Caco-2 (cell line): ENCODE data around the gene MEFV. TPM values are rescaled to one million over a fixed set of nuclear protein-coding genes. Genes with fewer than 3 reads are reported as not detected.

ENCODE experiments used
- BruUV-seq: library from RNA; stranded (reverse); fragments of 400-500 nt; replicated peaks from 2 replicates; lab custom pipeline; 2021; lab: Mats Ljungman, UMichigan
- CTCF ChIA-PET: fragments of 300-600 bp; sonication (Branson Sonifier 250); formaldehyde crosslinking; loops from one replicate; lab custom pipeline; 2022; ENCODE audit warnings: antibody characterized with exemption; lab: Charles Lee
- POLR2A ChIA-PET: fragments of 300-600 bp; sonication (Branson Sonifier 250); formaldehyde crosslinking; loops from one replicate; lab custom pipeline; 2022; ENCODE audit warnings: antibody characterized with exemption; lab: Charles Lee
- DNase-seq, 2 experiments: peaks; one replicate each; pipeline versions ENCODE4 v3.0.0 to v3.0.0-alpha.2; 2020 to 2022
- H3K27me3 ChIP-seq: replicated peaks from 2 replicates; pipeline ENCODE4 v1.6.0; 2011; ENCODE audit warnings: low read length; ENCODE audit not compliant: control insufficient read depth, insufficient read depth
- H3K36me3 ChIP-seq: 2 replicates; pipeline ENCODE4 v1.5.1; 2011; ENCODE audit warnings: low read length; ENCODE audit not compliant: control insufficient read depth, insufficient read depth
- H3K4me1 ChIP-seq: fragments of 250-450 bp; sonication (Bioruptor Pico); 2 replicates; pipeline ENCODE4 v1.5.1; 2020; ENCODE audit warnings: mild to moderate bottlenecking
- H3K4me3 ChIP-seq: 2 replicates; pipeline ENCODE4 v1.5.1; 2011; ENCODE audit warnings: low read depth, mild to moderate bottlenecking, control low read depth, low read length
- H3K9me3 ChIP-seq: fragments of 250-450 bp; sonication (Bioruptor Pico); 2 replicates; pipeline ENCODE4 v1.5.1; 2020; ENCODE audit warnings: mild to moderate bottlenecking, moderate library complexity
- H3K27ac Mint-ChIP-seq: one replicate; pipeline ENCODE4 v1.8.0; 2022; ENCODE audit warnings: mixed read lengths; ENCODE audit not compliant: unreplicated experiment
- H3K27me3 Mint-ChIP-seq: one replicate; pipeline ENCODE4 v1.8.0; 2022; ENCODE audit warnings: mixed read lengths; ENCODE audit not compliant: insufficient read depth, unreplicated experiment
- H3K36me3 Mint-ChIP-seq: one replicate; pipeline ENCODE4 v1.8.0; 2022; ENCODE audit warnings: mild to moderate bottlenecking, mixed read lengths; ENCODE audit not compliant: insufficient read depth, unreplicated experiment
- H3K4me1 Mint-ChIP-seq: one replicate; pipeline ENCODE4 v1.8.0; 2022; ENCODE audit warnings: low read depth, mixed read lengths; ENCODE audit not compliant: unreplicated experiment
- H3K4me3 Mint-ChIP-seq: one replicate; pipeline ENCODE4 v1.8.0; 2022; ENCODE audit warnings: mild to moderate bottlenecking, moderate library complexity, mixed read lengths; ENCODE audit not compliant: unreplicated experiment
- H3K9me3 Mint-ChIP-seq: one replicate; pipeline ENCODE4 v1.8.0; 2022; ENCODE audit warnings: mixed read lengths; ENCODE audit not compliant: unreplicated experiment
- CTCF ChIP-seq, 2 experiments: fragments of 200-600 bp in 1 of 2; IDR thresholded peaks; 1 replicate in 1 of 2; 2 replicates in 1 of 2; pipeline versions ENCODE4 v1.5.1 to v1.8.0; 2011 to 2022; ENCODE audit warnings: antibody characterized with exemption in 1 of 2, control low read depth in 1 of 2, inconsistent platforms in 1 of 2, low read depth in 1 of 2, low read length in 1 of 2, mild to moderate bottlenecking in 1 of 2, moderate library complexity in 1 of 2; ENCODE audit not compliant: insufficient read depth in 1 of 2, severe bottlenecking in 1 of 2, unreplicated experiment in 1 of 2
- intact Hi-C: fragments of 100-400 bp; cut with micrococcal nuclease; formaldehyde crosslinking; loops from one replicate; pipeline ENCODE4 v1.10.0; 2022; ENCODE audit not compliant: unreplicated experiment
- total RNA-seq: library from RNA; stranded (reverse); gene quantifications from 2 replicates; pipeline ENCODE4 v1.2.3, GENCODE V29; 2022

The MEFV gene
- total RNA-seq, 1 experiment from 2014 or later = not detected

- H3K36me3 ChIP-seq = no peaks in the 10 kb centered on the region
- peaks cover 11% of the 10 kb centered on the region for H3K36me3 Mint-ChIP-seq
- H3K27ac Mint-ChIP-seq = no peak overlapping the region
- no peaks in the 10 kb centered on the region for H3K9me3 Mint-ChIP-seq
- no peak overlapping the region for H3K4me3 ChIP-seq
- H3K4me3 Mint-ChIP-seq = no peak overlapping the region
- peaks cover 3% of the 10 kb centered on the region for H3K27me3 Mint-ChIP-seq
- POLR2A ChIA-PET = no interaction called here
- H3K4me1 Mint-ChIP-seq = no peaks in the 10 kb centered on the region
- DNase-seq = no peak
- H3K9me3 ChIP-seq = no peaks in the 10 kb centered on the region
- no peak for TF ChIP-seq CTCF (IDR thresholded peaks at IDR 0.05; ENCODE audit: insufficient read depth in 1 of 2, low read depth in 1 of 2, low read length in 1 of 2, severe bottlenecking in 1 of 2, unreplicated experiment in 1 of 2)
- CTCF ChIA-PET = no interaction called here
- intact Hi-C loops = no loop called here
- H3K4me1 ChIP-seq = no peaks in the 10 kb centered on the region
- no TSS peak for BruUV-seq
- no peaks in the 10 kb centered on the region; the same call in 1 of the 2 replicates for H3K27me3 ChIP-seq
These were observed 60.5 kb downstream of the MEFV start for GRCh38 chr16:3195975-3196374.

- no peaks in the 10 kb centered on the region for H3K4me1 Mint-ChIP-seq
- H3K4me3 ChIP-seq = no peak overlapping the region
- no peaks in the 10 kb centered on the region for H3K9me3 ChIP-seq
- no TSS peak for BruUV-seq
- CTCF ChIA-PET = no interaction called here
- no peaks in the 10 kb centered on the region; the same call in 1 of the 2 replicates for H3K27me3 ChIP-seq
- DNase-seq = no peak
- H3K36me3 Mint-ChIP-seq = peaks cover 15% of the 10 kb centered on the region
- H3K9me3 Mint-ChIP-seq = no peaks in the 10 kb centered on the region
- peaks cover 3% of the 10 kb centered on the region for H3K27me3 Mint-ChIP-seq
- no peak overlapping the region for H3K4me3 Mint-ChIP-seq
- TF ChIP-seq CTCF (IDR thresholded peaks at IDR 0.05; ENCODE audit: insufficient read depth in 1 of 2, low read depth in 1 of 2, low read length in 1 of 2, severe bottlenecking in 1 of 2, unreplicated experiment in 1 of 2) = no peak
- intact Hi-C loops = no loop called here
- no peaks in the 10 kb centered on the region for H3K4me1 ChIP-seq
- no peaks in the 10 kb centered on the region for H3K36me3 ChIP-seq
- no peak overlapping the region for H3K27ac Mint-ChIP-seq
- POLR2A ChIA-PET = no interaction called here
These were observed 61.6 kb downstream of the MEFV start for GRCh38 chr16:3194792-3195191.

GRCh38 chr16:3193221-3194212 is 62.9 kb downstream of the MEFV start:
- Mint-ChIP-seq H3K4me1 (no peaks in the 10 kb centered on the region), H3K27ac (no peak overlapping the region), H3K9me3 (no peaks in the 10 kb centered on the region), H3K27me3 (peaks cover 3% of the 10 kb centered on the region), H3K4me3 (no peak overlapping the region), H3K36me3 (peaks cover 22% of the 10 kb centered on the region)
- Histone ChIP-seq H3K9me3 (no peaks in the 10 kb centered on the region), H3K36me3 (no peaks in the 10 kb centered on the region), H3K27me3 (no peaks in the 10 kb centered on the region; the same call in 1 of the 2 replicates), H3K4me3 (no peak overlapping the region), H3K4me1 (no peaks in the 10 kb centered on the region)
- BruUV-seq = no TSS peak
- ChIA-PET CTCF (no interaction called here), POLR2A (no interaction called here)
- DNase-seq = no peak
- intact Hi-C loops = no loop called here
- TF ChIP-seq CTCF (IDR thresholded peaks at IDR 0.05; ENCODE audit: insufficient read depth in 1 of 2, low read depth in 1 of 2, low read length in 1 of 2, severe bottlenecking in 1 of 2, unreplicated experiment in 1 of 2) = no peak
